ENCODE measurements around the gene ELOVL3. TPM values are rescaled to one million over a fixed set of nuclear protein-coding genes. Genes with fewer than 3 reads are reported as not detected.

ELOVL3 gene
- total RNA-seq, 1 donor from 2014 or later = 0.48 TPM

DNA sequence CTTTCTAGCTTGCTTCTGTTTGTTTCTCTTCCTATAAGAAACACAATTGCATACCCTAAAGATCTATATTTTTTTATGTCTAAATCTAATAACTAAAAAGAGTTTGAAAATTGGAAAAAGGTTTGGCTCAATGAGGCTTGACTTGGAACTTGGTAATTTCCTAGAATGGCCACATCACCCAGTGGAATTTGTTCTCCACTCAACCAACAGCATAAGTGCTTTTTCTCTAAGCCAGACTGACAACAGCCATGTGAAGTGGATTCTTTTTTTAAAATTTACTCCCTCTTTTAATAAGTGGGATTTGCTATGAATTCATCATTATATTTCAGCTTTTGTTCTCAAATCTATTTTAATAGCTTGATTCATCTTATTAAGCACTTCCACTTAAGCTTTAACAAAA, 53.0 kb downstream of the ELOVL3 start:
- FAIRE-seq = no peak
- Mint-ChIP-seq H3K36me3 (ENCODE audit: low read depth, unreplicated experiment) (peaks cover 8% of the 10 kb centered on the region), H3K27ac (ENCODE audit: unreplicated experiment) (no peak overlapping the region), H3K9me3 (ENCODE audit: unreplicated experiment) (no peaks in the 10 kb centered on the region), H3K4me1 (ENCODE audit: low read depth, unreplicated experiment) (peaks cover 35% of the 10 kb centered on the region), H3K4me3 (ENCODE audit: unreplicated experiment) (no peak overlapping the region), H3K27me3 (ENCODE audit: low read depth, unreplicated experiment) (no peaks in the 10 kb centered on the region)
- H3K27me3 ChIP-seq (ENCODE audit: insufficient read depth, low read length) = no peaks in the 10 kb centered on the region
- no peak overlapping the region for H3K27ac ChIP-seq (ENCODE audit: low read depth, low read length)
- peaks cover 12% of the 10 kb centered on the region for H3K4me1 ChIP-seq (ENCODE audit: insufficient read depth, low read length)
- H4K20me1 ChIP-seq (ENCODE audit: insufficient read depth, low read length) = peaks cover 83% of the 10 kb centered on the region
- peaks cover 86% of the 10 kb centered on the region for H3K79me2 ChIP-seq (ENCODE audit: insufficient read depth, low read length)
- no peak overlapping the region for H2AFZ ChIP-seq (ENCODE audit: low read depth, low read length)
- H3K4me3 ChIP-seq (ENCODE audit: insufficient read depth, low read depth, low read length) = no peak overlapping the region
- no peaks in the 10 kb centered on the region for H3K9me3 ChIP-seq (ENCODE audit: insufficient read depth, low read depth, low read length)
- TF ChIP-seq EZH2 (IDR thresholded peaks at IDR 0.05; ENCODE audit: insufficient read depth, low read length) = no peak
- TF ChIP-seq, protein P1, sequence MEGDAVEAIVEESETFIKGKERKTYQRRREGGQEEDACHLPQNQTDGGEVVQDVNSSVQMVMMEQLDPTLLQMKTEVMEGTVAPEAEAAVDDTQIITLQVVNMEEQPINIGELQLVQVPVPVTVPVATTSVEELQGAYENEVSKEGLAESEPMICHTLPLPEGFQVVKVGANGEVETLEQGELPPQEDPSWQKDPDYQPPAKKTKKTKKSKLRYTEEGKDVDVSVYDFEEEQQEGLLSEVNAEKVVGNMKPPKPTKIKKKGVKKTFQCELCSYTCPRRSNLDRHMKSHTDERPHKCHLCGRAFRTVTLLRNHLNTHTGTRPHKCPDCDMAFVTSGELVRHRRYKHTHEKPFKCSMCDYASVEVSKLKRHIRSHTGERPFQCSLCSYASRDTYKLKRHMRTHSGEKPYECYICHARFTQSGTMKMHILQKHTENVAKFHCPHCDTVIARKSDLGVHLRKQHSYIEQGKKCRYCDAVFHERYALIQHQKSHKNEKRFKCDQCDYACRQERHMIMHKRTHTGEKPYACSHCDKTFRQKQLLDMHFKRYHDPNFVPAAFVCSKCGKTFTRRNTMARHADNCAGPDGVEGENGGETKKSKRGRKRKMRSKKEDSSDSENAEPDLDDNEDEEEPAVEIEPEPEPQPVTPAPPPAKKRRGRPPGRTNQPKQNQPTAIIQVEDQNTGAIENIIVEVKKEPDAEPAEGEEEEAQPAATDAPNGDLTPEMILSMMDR (IDR thresholded peaks at IDR 0.05; ENCODE audit: insufficient read depth, low read depth, low read length) = no peak
- no peak overlapping the region for H3K9ac ChIP-seq (ENCODE audit: low read length)
- H3K4me2 ChIP-seq (ENCODE audit: low read length) = no peak overlapping the region
- H3K36me3 ChIP-seq (ENCODE audit: insufficient read depth, low read length) = peaks cover 4% of the 10 kb centered on the region
- no peak for DNase-seq (ENCODE audit: low read depth)

Other genes with a start within 250 kb of the ELOVL3 start
- 20.0 and 22.6 TPM in 2 replicates for gene ARMH3, start 170.1 kb upstream of the ELOVL3 start, total RNA-seq
- 23.0 and 24.4 TPM in 2 replicates for gene HPS6, start 160.9 kb upstream of the ELOVL3 start, total RNA-seq
- gene LDB1, start 105.9 kb upstream of the ELOVL3 start, total RNA-seq = 126 and 134 TPM in 2 replicates
- 54.1 and 56.9 TPM in 2 replicates for gene PPRC1, start 93.3 kb upstream of the ELOVL3 start, total RNA-seq
- 84.1 and 92.9 TPM in 2 replicates for gene NOLC1, start 73.9 kb upstream of the ELOVL3 start, total RNA-seq
- 1.6 and 1.7 TPM in 2 replicates for gene PITX3, start 15.2 kb downstream of the ELOVL3 start, total RNA-seq
- gene GBF1, start 19.2 kb downstream of the ELOVL3 start, total RNA-seq = 72.8 and 75.2 TPM in 2 replicates
- gene NFKB2, start 169.4 kb downstream of the ELOVL3 start, total RNA-seq = 35.7 and 39.9 TPM in 2 replicates
- 8.8 and 11.7 TPM in 2 replicates for gene PSD, start 192.5 kb downstream of the ELOVL3 start, total RNA-seq
- gene FBXL15, start 194.5 kb downstream of the ELOVL3 start, total RNA-seq = 8.6 and 11.0 TPM in 2 replicates
- 46.9 and 49.1 TPM in 2 replicates for gene CUEDC2, start 206.3 kb downstream of the ELOVL3 start, total RNA-seq
- gene C10orf95, start 225.2 kb downstream of the ELOVL3 start, total RNA-seq = 0.19 and 0.20 TPM in 2 replicates

Data from astrocyte (in vitro differentiated cells and primary cell).